HG03139 (cell line): ENCODE measurements around the gene SH2B2.
A peak's percentile ranks its signal among the peaks of the same experiment; 100 is the strongest.
"Not testable (repeated sequence)": the region's sequence is repeated elsewhere in the genome, so short reads cannot be mapped to it uniquely, and the experiment has no call there.

Source experiments
- ATAC-seq: cut with Tn5 transposase; IDR thresholded peaks from one replicate; pipeline ENCODE4 v1.9.1; 2021; ENCODE audit not compliant: unreplicated experiment

Gene SH2B2

GRCh38 chr7:102330666-102331460, 44.2 kb downstream of the SH2B2 start:
- ATAC-seq = not testable (repeated sequence)

DNA sequence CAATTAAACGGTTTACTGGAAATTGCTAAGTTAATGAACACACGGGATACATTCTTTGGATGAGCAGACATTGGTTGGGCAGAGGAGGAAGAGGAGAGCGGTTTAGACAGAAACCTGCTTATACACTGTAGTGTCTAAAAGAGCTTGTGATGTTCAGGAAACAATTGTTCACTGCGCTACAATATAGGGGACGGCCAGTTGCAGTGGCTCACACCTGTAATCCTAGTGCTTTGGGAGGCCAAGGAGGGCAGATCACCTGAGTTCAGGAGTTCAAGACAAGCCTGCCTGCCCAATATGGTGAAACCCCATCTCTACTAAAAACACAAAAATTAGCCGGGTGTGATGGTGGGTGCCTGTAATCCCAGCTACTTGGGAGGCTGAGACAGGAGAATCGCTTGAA, 48.9 kb downstream of the SH2B2 start:
- not testable (repeated sequence) for ATAC-seq

GRCh38 chr7:102337002-102337401, 50.3 kb downstream of the SH2B2 start:
- ATAC-seq = not testable (repeated sequence)

DNA sequence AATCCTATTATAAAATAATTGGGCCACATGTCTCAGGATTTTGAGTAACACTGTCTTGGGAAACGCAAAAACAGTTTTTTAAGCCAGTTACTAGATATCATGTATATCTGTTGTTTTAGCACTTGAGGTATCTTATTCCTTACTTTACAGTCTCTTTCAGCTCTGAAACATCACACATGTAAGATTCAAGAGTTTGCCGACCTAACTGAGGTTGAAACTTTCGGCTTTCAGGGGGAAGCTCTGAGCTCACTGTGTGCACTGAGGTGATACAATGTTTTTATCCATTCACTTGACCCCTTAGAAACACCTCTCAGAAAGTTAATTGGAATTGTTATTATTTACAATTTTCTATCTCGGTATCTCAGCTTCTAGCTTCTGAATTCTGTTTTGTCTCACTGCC, 50.8 kb downstream of the SH2B2 start:
- not testable (repeated sequence) for ATAC-seq

- not testable (repeated sequence) for ATAC-seq
These were observed 54.1 kb downstream of the SH2B2 start for GRCh38 chr7:102340599-102341368.

DNA sequence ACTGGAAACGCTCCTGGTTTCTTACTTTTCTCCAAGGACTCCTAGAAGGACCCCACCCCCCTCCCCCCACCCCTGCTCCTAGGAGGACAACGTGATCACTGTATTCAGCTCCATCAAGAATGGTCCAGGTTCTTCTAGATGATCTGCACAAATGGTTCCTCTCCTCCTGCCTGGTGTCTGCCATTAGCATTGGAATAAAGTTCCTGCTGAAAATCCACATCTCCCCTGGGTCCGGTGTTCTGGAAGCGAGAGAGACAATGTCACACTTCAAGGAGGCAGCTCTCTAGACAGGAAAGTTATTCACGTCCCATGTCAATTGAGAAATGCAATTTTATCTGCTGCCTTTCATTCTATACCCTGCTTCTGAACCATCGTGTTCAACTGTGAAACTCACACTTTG, 60.3 kb downstream of the SH2B2 start:
- not testable (repeated sequence) for ATAC-seq

- not testable (repeated sequence) for ATAC-seq
These were observed 69.7 kb downstream of the SH2B2 start, which contains the start of gene SPDYE6 for GRCh38 chr7:102356344-102356743. Gene SPDYE6 (minus strand): TSS chr7:102356444. CDS start chr7:102356023, 421 bp downstream.

- peak; percentile 99 for ATAC-seq
These were observed 77.1 kb downstream of the SH2B2 start for GRCh38 chr7:102363549-102364393.

DNA sequence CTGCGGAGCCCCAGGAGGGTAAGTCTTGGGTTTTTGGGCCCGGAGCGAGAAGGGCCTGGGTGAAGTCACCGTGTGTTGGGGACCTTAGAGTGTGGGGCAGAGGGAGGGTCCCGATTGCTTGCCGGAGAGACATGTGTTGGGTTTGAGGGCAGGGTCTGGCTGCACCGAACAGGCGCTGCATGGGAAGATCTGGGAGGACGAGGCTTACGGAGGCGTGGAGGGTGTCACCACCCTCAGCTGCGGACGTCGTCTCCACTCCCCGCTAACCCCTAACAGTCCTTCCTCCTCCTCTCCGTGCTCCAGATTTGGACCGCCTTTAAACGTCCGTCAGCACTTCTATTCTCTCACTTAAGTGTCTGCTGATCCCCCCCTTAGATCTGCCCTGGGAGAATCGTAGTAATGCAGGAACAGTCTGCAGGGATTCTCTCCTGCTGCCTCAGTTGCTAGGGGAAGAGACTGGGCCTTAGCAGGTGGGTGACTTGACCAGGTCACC, 77.8 kb downstream of the SH2B2 start:
- not testable (repeated sequence) for ATAC-seq

- ATAC-seq = not testable (repeated sequence)
These were observed 78.7 kb downstream of the SH2B2 start for GRCh38 chr7:102365390-102365789.

GRCh38 chr7:102370038-102370437, 83.4 kb downstream of the SH2B2 start:
- not testable (repeated sequence) for ATAC-seq
